GM18858 (cell line): ENCODE results near the gene PLXDC2.

Source experiments
- ATAC-seq: cut with Tn5 transposase; IDR thresholded peaks from one replicate; pipeline ENCODE4 v1.9.1; 2021; ENCODE audit not compliant: unreplicated experiment

The PLXDC2 gene

GRCh38 chr10:19853831-19854230, 37.6 kb downstream of the PLXDC2 start:
- ATAC-seq = no peak

- no peak for ATAC-seq
Measured at GRCh38 chr10:19857876-19858275, 41.6 kb downstream of the PLXDC2 start.

- ATAC-seq = no peak
Measured at GRCh38 chr10:19860107-19860506, 43.9 kb downstream of the PLXDC2 start.

- ATAC-seq = no peak
Measured at GRCh38 chr10:19862811-19863515, 46.7 kb downstream of the PLXDC2 start.

GRCh38 chr10:19865676-19866075, 49.4 kb downstream of the PLXDC2 start:
- no peak for ATAC-seq

- no peak for ATAC-seq
Measured at GRCh38 chr10:19869370-19869769, 53.1 kb downstream of the PLXDC2 start.

- ATAC-seq = no peak
Measured at GRCh38 chr10:19872504-19873271, 56.5 kb downstream of the PLXDC2 start.

GRCh38 chr10:19874190-19874589, 58.0 kb downstream of the PLXDC2 start:
- no peak for ATAC-seq

- ATAC-seq = no peak
Measured at GRCh38 chr10:19874791-19875190, 58.6 kb downstream of the PLXDC2 start.

- ATAC-seq = no peak
Measured at GRCh38 chr10:19876570-19876969, 60.3 kb downstream of the PLXDC2 start.

GRCh38 chr10:19877466-19878255, 61.4 kb downstream of the PLXDC2 start:
- ATAC-seq = no peak

GRCh38 chr10:19882621-19883020, 66.4 kb downstream of the PLXDC2 start:
- ATAC-seq = no peak

- no peak for ATAC-seq
Measured at GRCh38 chr10:19888061-19888660, 71.9 kb downstream of the PLXDC2 start.

- ATAC-seq = no peak
Measured at GRCh38 chr10:19889256-19889655, 73.0 kb downstream of the PLXDC2 start.

- ATAC-seq = no peak
Measured at GRCh38 chr10:19891429-19891828, 75.2 kb downstream of the PLXDC2 start.

- no peak for ATAC-seq
Measured at GRCh38 chr10:19892270-19892669, 76.0 kb downstream of the PLXDC2 start.

- no peak for ATAC-seq
Measured at GRCh38 chr10:19892677-19893076, 76.4 kb downstream of the PLXDC2 start.

GRCh38 chr10:19895500-19895899, 79.3 kb downstream of the PLXDC2 start:
- no peak for ATAC-seq

- no peak for ATAC-seq
Measured at GRCh38 chr10:19902456-19902855, 86.2 kb downstream of the PLXDC2 start.

GRCh38 chr10:19904202-19904661, 88.0 kb downstream of the PLXDC2 start:
- no peak for ATAC-seq

GRCh38 chr10:19906108-19906791, 90.0 kb downstream of the PLXDC2 start:
- ATAC-seq = no peak
